Stimulated activated CD4-positive, alpha-beta T cell treated with anti-CD3 and anti-CD28 coated beads, Interleukin-1b, Interleukin-23, amount 100 ng/mL, for 1 hour (primary cell): ENCODE results near the gene RNU6-8.

Experiments used
- DNase-seq, 2 donors: peaks; one replicate each; pipeline ENCODE4 v3.0.0-alpha.2; 2020; ENCODE audit warnings: low read depth in 2 of 2

Gene RNU6-8

GRCh38 chr14:32205554-32205953, 2.5 kb upstream of the RNU6-8 start:
- DNase-seq, result no peak

- DNase-seq, result no peak
These were observed 874 bp upstream of the RNU6-8 start for GRCh38 chr14:32203928-32204357.

- DNase-seq, result no peak
These were observed 525 bp downstream of the RNU6-8 start for GRCh38 chr14:32202491-32202997.

GRCh38 chr14:32201816-32202490, 1.1 kb downstream of the RNU6-8 start, which contains the start of gene RNU6-7:
Gene RNU6-7, plus strand, starts transcription at chr14:32202045.
- peak in 1 of 2 donors; percentile 39 for DNase-seq

GRCh38 chr14:32201193-32201815, 1.8 kb downstream of the RNU6-8 start:
- DNase-seq, result peak; percentile 34 to 45

GRCh38 chr14:32200368-32201192, 2.5 kb downstream of the RNU6-8 start:
- no peak for DNase-seq

GRCh38 chr14:32197919-32198318, 5.2 kb downstream of the RNU6-8 start:
- DNase-seq, result no peak

GRCh38 chr14:32195636-32196035, 7.4 kb downstream of the RNU6-8 start:
- DNase-seq, result no peak

GRCh38 chr14:32193532-32193931, 9.5 kb downstream of the RNU6-8 start:
- no peak for DNase-seq

- DNase-seq, result no peak
These were observed 10.2 kb downstream of the RNU6-8 start for GRCh38 chr14:32192712-32193373.

GRCh38 chr14:32190673-32191072, 12.4 kb downstream of the RNU6-8 start:
- no peak for DNase-seq

GRCh38 chr14:32189811-32190210, 13.3 kb downstream of the RNU6-8 start:
- no peak for DNase-seq

GRCh38 chr14:32186248-32186647, 16.8 kb downstream of the RNU6-8 start:
- DNase-seq, result no peak

- DNase-seq, result no peak
These were observed 18.0 kb downstream of the RNU6-8 start for GRCh38 chr14:32185097-32185496.

- DNase-seq, result no peak
These were observed 19.7 kb downstream of the RNU6-8 start for GRCh38 chr14:32183151-32184058.

GRCh38 chr14:32171469-32171868, 31.6 kb downstream of the RNU6-8 start:
- DNase-seq, result no peak

GRCh38 chr14:32169191-32169590, 33.9 kb downstream of the RNU6-8 start:
- no peak for DNase-seq

GRCh38 chr14:32167907-32168306, 35.2 kb downstream of the RNU6-8 start:
- no peak for DNase-seq

- DNase-seq, result no peak
These were observed 36.1 kb downstream of the RNU6-8 start for GRCh38 chr14:32166924-32167323.

GRCh38 chr14:32166029-32166428, 37.0 kb downstream of the RNU6-8 start:
- no peak for DNase-seq
